HG02798 (cell line): ENCODE data around the gene DUSP1.

Source experiments
- ATAC-seq: cut with Tn5 transposase; IDR thresholded peaks from one replicate; pipeline ENCODE4 v1.9.1; 2021; ENCODE audit warnings: mild to moderate bottlenecking; ENCODE audit not compliant: unreplicated experiment, poor library complexity

Gene DUSP1

DNA sequence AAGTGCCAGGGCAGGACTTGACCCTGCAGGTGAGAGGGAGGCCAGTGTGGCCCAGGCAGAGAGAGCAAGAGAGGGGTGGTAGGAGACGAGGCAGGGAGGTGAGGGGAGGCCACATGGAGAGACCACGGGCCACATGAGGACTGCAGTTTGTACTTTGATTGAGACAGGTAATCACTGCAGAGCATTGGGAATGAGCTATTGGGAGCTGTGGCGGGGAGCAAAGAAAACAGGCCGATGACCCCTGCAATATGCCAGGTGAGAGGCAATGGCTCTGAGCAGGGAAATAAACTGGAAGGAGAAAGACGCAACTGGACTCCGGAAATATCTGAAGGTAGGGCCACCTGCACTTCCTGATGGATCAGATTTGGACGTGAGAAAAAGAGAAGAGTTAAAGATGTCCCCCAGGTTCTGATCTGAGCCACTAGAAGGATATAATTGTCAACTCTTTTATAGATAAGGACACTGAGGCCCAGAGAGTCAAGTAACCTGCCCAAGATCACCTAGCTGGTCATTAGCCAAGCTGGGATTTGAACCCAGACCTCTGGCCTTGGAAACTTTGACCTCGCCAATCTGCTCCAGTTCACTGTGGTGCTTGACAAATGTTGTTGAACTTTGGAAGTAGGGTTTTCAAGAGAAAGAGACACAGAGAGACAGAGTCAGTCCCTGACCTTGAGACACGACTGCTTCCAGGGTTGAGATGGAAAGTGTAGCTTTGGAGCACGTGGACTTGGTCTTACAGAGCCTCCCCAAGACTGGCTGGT is 42.3 kb downstream of the DUSP1 start:
- ATAC-seq, result no peak

DNA sequence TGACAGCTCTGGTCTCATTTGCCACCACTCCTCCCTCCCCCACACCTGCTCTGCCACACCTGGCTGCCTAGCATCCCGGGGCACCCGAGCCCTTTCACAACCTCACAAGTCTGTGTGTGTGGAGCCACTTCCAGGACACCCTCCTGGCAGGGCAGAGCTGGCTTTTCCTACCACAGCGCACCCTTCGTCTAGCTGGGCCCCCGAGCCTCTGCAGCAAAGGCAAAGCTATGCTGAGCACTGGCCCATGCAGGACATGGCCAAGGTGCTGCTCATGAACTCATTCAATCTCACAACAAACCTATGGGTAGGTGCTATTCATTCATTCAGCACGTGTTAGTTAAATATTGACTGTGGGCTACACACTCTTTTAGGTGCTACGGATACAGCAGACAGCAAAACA is 43.4 kb downstream of the DUSP1 start:
- ATAC-seq, result no peak

DNA sequence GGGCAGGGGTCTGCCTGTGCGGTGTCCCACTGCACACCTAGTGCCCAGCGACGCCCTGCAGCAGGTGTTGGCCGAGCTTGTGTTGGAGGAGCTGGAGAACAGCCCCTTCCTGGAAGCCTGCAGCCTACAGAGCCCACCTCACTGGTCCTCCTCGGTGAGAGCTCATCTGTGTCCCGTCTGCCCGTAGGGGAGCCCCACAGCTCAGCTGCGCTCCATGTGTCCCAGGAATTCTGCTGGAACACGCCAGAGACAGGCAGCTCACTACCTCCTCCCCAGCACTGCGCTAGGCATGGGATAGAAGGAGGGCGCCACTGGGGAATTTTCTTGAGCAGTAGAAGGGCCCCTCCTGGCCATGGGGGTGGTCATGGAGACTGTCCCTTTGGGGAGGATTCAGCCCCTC is 44.0 kb downstream of the DUSP1 start:
- no peak for ATAC-seq

DNA sequence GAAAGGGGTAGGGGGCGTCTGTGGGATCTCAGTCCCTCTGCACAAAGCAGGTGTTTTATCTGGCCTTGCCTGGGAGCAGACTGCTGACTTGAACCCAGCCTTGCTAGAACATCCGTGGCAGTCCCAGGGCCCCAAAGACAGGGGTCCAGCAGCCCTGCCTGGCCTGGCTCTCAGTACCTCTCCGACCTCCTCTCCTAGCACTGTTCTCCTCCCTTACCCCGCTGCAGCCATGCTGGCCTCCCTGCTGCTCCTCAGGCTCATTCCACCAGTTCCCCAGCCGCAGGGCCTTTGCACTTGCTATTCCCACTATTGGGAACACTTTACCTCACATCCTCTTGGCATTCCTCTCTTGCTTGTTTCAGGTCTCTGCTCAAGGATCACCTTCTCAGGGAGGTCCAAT is 45.2 kb downstream of the DUSP1 start:
- ATAC-seq, result no peak

DNA sequence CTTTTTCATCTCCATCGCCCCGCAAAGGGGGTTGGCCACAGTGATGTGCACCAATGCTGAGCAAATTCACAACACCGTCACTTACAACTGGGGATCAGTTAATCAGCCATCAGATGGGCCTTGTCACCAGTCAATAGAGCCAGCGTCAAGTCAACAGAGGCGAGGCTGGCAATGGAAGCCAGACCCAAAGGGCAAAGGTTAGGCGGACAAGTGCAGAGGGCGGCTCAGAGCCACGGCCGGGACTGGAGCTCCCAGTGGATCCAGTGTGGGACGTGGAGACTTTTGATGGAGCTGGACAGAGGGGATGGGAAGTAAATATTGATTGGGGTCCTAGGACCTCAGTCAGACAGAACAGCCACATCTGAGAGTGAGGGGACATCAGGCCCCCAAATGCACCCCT is 45.7 kb downstream of the DUSP1 start:
- no peak for ATAC-seq

DNA sequence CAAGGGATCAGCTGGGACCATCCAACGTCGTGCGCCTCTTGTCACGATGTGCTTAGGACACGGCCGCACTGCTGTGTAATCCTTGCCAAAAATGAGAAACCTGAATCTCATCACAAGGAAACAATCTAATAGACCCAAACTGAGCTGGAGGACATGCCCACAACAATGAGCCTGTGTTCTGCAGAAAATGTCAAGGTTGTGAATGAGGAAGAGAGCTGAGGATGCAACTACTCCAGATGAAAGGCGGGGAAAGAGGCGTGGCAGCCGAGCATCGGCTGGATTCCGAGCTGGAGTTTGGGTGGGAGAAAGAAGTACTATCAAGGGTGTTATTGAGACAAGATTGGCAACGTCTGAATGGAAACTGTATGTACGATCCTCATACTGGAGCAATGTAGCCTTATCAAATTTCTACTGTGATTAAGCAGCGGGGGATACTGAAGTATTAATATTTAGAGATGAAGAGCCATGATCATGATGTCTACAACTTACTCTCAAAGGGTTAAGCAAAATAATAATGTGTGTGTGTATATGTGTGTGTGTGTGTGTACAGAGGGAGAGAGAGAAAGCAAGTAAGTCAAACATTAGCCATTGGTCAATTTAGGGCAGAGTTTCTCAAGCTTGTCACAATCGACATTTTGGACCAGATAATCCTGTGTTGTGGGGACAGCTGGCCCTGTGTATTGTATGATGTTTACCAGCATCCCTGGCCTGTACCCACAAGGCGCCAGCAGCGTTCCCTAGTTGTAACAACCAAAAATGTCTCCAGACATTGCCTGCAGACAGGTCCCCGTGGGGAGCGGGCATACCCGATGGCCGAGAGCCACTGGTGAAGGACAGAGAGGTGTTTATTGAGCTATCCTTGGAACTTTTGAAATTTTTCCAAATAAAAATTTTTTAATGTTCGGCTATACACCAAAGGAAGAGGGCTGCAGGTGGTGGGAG is 46.5 kb downstream of the DUSP1 start:
- no peak for ATAC-seq

DNA sequence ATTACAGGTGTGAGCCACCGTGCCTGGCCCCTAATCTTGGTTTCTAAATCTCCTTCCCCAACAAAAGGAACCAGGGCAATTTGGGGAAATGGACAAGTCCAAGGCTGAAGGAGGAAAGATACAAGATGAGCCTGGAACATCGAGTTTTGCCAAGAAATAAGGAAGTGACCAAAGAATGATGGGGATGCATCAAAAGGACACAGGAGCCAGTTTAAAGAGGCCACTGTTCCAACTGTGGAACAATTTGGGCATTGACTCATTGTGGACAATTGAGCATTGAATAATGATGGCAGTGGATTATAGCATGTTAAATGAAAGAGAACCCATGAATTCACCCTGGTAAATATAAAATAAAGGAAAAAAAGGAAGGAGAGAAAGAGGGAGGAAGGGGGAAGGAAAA is 47.5 kb downstream of the DUSP1 start:
- no peak for ATAC-seq

DNA sequence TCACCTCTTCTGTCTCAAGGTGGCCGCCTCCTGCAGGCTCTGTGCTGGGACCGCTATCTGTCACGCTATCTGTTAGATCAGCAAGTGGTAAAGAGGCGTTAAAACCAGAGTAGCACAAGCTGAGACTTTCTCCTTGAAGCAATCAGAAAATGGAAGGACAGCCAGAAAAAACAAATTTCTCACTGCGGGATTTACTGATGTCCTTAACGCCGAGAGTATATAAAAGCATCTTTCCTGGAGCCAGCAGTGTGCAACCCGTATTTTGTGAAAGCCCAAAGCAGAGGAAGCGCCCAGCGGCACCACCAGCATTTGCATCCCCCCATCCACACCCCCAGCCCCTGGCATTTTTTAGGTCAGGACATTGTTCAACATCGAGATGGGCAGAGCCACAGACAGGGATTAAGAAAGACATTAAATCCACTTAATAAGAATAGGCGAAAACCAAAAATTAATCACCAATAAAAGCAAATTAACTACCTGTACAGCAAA is 48.6 kb downstream of the DUSP1 start:
- ATAC-seq, result no peak

DNA sequence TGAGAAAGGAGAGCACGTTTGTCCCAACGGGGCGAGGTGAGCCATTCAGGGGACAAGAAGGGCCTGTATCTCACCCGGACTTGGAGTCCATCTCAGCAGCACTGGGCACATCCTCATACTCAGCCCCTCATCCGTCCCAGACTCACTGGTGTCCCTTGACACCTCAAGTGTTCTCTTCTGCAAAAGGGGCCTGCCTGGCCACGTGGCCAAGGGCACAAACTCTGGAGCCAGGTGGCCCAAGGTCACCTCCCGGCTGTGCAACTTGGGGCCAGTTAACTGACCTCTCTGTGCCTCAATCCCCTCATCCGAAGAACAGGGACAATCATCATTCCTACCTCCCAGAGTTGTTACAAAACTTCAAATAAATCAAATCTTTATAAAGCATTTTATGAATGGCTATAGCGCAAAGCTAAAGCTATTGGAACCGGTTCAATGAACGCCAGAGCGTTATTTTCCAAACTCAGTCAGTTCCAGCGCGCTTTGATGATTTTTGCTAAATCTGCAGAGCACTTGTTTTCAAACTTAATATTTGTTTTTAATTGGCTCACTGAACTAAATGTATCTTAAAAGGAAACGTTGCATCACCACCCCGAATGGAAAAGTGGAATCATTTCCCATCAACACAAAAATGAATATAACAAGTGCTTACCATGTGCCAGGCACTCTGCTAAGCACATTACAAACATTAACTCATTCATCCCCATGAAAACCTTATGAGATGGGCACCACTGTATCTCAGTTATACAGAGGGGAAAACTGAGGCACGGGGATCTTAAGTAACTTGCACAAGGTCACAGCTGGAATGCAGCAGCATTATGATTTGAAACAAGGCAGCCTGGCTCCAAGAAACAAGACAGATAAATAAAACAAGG is 49.3 kb downstream of the DUSP1 start:
- no peak for ATAC-seq

DNA sequence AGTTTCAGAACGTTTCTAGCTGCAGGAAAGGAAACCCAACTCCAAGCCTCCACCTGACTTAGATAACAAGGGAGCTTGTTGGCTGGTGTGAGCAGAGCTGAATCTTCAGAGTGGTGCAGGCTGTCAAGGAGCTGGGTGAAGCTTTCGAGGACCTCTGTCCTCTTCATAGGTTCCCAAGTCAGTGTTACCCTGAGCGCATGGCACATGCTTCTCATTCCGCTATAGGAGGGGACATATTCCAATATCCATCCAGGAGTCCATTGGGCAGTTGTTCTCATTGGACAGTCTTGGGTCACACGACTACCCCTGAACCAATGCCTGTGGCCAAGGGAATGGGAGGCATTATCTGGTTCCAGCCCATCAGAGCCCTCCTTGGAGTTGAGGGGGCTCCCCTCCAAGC is 50.3 kb downstream of the DUSP1 start:
- ATAC-seq, result no peak

DNA sequence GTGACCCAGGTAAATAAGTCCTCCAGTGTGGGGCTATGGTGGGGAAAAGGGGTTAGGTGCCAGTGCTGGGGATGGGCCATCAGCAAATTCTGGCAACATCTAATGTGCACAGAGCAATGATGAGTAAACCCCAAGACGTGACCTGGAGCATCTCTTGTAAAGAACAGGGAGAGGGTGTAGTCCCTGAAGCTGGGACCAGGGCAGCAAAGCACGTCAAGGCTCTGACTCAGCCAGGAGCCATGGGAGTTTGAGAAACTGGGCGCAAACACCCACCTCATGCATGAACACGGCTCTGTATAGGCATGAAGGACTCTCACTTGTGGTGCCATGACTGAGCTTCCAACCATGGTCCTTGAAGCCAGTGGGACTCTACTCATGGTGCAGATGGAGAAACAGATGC is 51.8 kb downstream of the DUSP1 start:
- no peak for ATAC-seq

DNA sequence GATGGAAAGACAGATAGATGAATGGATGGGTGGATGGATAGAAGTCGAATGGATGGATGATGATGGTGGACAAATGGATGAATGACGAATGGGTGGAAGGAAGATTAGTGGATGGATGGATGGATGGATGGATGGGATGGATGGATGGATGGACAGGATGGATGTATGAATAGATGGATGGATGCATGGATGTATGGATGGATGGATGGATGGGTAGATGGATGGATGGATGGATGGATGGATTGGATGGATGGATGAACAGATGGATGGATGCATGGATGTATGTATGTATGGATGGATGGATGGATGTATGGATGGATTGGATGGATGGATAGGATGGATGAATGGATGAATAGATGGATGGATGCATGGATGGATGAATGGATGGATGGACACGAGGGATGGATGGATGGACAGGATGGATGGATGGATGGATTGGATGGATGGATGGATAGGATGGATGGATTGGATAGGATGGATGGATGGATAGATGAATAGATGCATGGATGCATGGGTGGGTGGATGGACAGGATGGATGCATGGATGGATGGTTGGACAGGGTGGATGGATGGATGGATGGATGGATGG is 52.4 kb downstream of the DUSP1 start:
- ATAC-seq, result no peak
